ENCODE results near the gene AMY2A. TPM values are rescaled to one million over a fixed set of nuclear protein-coding genes. Genes with fewer than 3 reads are reported as not detected.
"Not testable (repeated sequence)": the region's sequence is repeated elsewhere in the genome, so short reads cannot be mapped to it uniquely, and the experiment has no call there.

AMY2A gene
- total RNA-seq, 4 donors from 2014 or later, result 1.9 TPM; not detected in 3

DNA sequence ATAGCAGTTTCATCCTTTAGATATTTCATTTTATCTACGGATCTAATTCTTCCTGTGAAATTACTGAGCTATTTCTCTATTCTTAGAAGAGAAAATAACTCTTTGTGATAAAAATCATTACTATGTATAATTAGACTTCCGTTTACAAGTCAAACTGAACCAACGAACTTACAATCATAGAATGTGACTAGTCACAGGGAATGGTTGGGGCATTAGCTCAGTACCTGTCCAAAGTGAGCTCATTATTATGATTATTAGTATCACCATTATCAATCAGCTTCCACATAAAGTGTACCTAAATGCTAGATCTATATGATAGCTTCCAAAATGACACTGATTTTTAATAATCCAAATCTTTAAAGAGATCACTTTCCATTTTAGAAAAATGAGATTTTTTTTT, 33.3 kb upstream of the AMY2A start:
- WGBS, 2 donors (ENCODE audit: low coverage in 1 of 2), result 71 to 97% methylated on average over 3 of the region's 3 CpGs
- H3K36me3 ChIP-seq, result peaks cover 0 to 18% of the 10 kb centered on the region in 2 donors
- H3K27ac ChIP-seq, result no peak overlapping the region
- no peak for ATAC-seq
- no peaks in the 10 kb centered on the region for H3K4me1 ChIP-seq
- no peaks in the 10 kb centered on the region for H3K9me3 ChIP-seq
- TF ChIP-seq POLR2AphosphoS5 (IDR thresholded peaks at IDR 0.05) (no peak), POLR2A (IDR thresholded peaks at IDR 0.05) (no peak), CTCF (IDR thresholded peaks at IDR 0.05) (no peak), EP300 (IDR thresholded peaks at IDR 0.05) (no peak)
- no peak overlapping the region for H3K4me3 ChIP-seq
- H3K27me3 ChIP-seq, result no peaks in the 10 kb centered on the region

DNA sequence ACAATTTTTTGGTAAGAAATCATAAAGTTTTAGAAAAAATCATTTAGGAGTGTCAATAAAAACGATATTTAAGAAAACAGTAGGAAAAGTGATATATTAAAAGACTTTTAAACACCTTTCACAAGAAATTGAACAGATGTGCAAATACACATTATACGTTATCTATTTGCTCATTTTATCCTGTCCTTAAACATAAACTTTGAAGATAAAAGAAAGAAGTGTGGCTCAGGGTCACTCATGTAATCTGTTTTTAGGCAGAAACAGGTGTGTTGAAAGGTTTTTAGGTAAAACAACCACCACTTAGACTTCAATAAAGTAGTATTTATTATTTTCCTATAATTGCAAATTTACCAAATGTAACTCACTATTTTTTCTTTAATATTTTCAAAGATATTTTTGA, 32.7 kb upstream of the AMY2A start:
- H3K4me1 ChIP-seq, result no peaks in the 10 kb centered on the region
- WGBS, 2 donors (ENCODE audit: low coverage in 1 of 2), result 71 to 92% methylated on average over 1 to 2 of the region's 2 CpGs
- H3K9me3 ChIP-seq, result no peaks in the 10 kb centered on the region
- no peaks in the 10 kb centered on the region for H3K27me3 ChIP-seq
- H3K4me3 ChIP-seq, result no peak overlapping the region
- H3K27ac ChIP-seq, result no peak overlapping the region
- TF ChIP-seq CTCF (IDR thresholded peaks at IDR 0.05), result no peak
- TF ChIP-seq POLR2A (IDR thresholded peaks at IDR 0.05), result no peak
- ATAC-seq, result no peak
- H3K36me3 ChIP-seq, result peaks cover 0 to 12% of the 10 kb centered on the region in 2 donors

GRCh38 chr1:103602740-103603139, 14.5 kb upstream of the AMY2A start:
- not testable (repeated sequence) for ATAC-seq
- WGBS, 2 donors (ENCODE audit: low coverage in 1 of 2), result no CpG with 5 or more reads among the region's 3 CpGs

GRCh38 chr1:103616362-103616761, 865 bp upstream of the AMY2A start:
- Histone ChIP-seq H3K27me3 (no peaks in the 10 kb centered on the region), H3K4me3 (no peak overlapping the region), H3K9me3 (no peaks in the 10 kb centered on the region), H3K27ac (no peak overlapping the region), H3K4me1 (no peaks in the 10 kb centered on the region), H3K36me3 (no peaks in the 10 kb centered on the region)
- WGBS, 2 donors (ENCODE audit: low coverage in 1 of 2), result 70 to 83% methylated on average over 1 to 2 of the region's 2 CpGs
- TF ChIP-seq EP300 (IDR thresholded peaks at IDR 0.05), result no peak
- ATAC-seq, result no peak

More at GRCh38 chr1:103602740-103603139, 14.5 kb upstream of the AMY2A start:
- H3K27ac ChIP-seq, H3K9me3 ChIP-seq, H3K4me1 ChIP-seq, H3K4me3 ChIP-seq, H3K36me3 ChIP-seq, H3K27me3 ChIP-seq: not testable (repeated sequence)

GRCh38 chr1:103627436-103627835, 10.2 kb downstream of the AMY2A start:
- not testable (repeated sequence) for H3K27ac ChIP-seq, H3K27me3 ChIP-seq, H3K9me3 ChIP-seq, H3K36me3 ChIP-seq, ATAC-seq, H3K4me1 ChIP-seq, H3K4me3 ChIP-seq
- WGBS, 2 donors (ENCODE audit: low coverage in 1 of 2), result 76% methylated on average over 3 of the region's 4 CpGs; no CpG with 5 or more reads in 1 of the 2 donors

DNA sequence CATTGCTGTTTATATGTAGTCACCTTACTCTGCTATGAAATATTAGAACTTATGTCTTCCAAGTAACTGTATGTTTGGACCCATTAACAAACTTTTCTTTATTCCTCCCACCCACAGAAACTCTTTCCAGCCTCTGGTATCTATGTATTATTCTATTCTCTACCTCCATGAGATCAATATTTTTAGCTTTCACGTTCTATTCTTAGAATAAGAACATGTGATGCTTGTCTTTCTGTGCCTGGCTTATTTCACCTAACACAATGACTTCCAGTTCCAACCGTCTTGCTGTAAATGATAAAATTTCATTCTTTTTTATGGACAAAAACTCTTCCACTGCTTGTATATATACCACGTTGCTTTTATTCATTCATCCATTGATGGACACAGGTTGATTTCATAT, 24.0 kb downstream of the AMY2A start:
- H3K27ac ChIP-seq, H3K4me3 ChIP-seq, H3K9me3 ChIP-seq, H3K27me3 ChIP-seq, H3K36me3 ChIP-seq, H3K4me1 ChIP-seq, ATAC-seq: not testable (repeated sequence)
- no CpG with 5 or more reads among the region's 3 CpGs for WGBS, 2 donors (ENCODE audit: low coverage in 1 of 2)

DNA sequence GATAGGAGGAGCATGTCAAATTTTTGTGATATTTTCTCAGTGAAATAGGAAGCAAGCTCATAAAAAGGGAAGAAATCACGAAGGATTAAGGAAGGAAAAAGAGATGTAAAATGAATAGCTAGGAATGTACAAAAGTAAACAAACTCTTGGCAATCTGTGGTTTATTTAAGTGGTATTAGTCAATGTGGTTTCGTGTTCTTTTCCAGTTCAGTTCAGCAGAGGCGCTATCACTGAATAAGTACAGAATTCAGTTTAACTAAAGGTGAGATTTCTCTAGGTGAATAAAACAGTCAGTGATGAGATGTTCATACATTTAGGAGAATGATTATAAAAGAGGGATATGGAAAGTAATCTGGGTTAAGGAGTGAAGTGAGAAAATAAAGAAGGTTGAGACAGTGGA, 26.7 kb downstream of the AMY2A start:
- H3K4me3 ChIP-seq, H3K4me1 ChIP-seq, H3K9me3 ChIP-seq, H3K27me3 ChIP-seq, H3K27ac ChIP-seq, ATAC-seq, H3K36me3 ChIP-seq: not testable (repeated sequence)
- no CpG with 5 or more reads among the region's 3 CpGs for WGBS, 2 donors (ENCODE audit: low coverage in 1 of 2)

- not testable (repeated sequence) for H3K27ac ChIP-seq, H3K9me3 ChIP-seq, H3K36me3 ChIP-seq, H3K27me3 ChIP-seq, H3K4me3 ChIP-seq, H3K4me1 ChIP-seq, ATAC-seq
- no CpG with 5 or more reads among the region's 3 CpGs for WGBS, 2 donors (ENCODE audit: low coverage in 1 of 2)
These were observed 33.1 kb downstream of the AMY2A start for GRCh38 chr1:103650305-103650704.

DNA sequence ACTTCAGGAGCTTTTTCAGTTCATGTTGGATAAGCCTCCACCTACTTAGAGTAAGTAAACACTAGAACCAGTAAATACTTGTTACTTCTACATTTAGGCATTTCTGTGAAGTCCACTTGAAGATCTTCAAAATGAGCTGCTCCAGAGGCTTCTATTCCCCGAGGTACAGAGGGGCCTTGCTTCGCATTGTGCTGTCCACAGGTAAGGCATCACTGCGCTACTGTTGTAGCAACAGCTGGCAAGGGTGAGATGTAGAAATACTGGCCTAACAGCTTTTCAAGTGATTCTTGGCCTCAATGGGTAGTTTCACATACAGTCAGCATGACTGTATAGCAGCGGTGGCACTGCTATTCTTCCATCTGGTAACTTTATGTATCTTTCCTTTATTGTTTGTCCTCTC, 33.7 kb downstream of the AMY2A start:
- H3K9me3 ChIP-seq, H3K4me3 ChIP-seq, H3K27me3 ChIP-seq, H3K36me3 ChIP-seq, ATAC-seq, H3K4me1 ChIP-seq, H3K27ac ChIP-seq: not testable (repeated sequence)
- WGBS, 2 donors (ENCODE audit: low coverage in 1 of 2), result no CpG with 5 or more reads among the region's 4 CpGs

GRCh38 chr1:103654133-103654532, 36.9 kb downstream of the AMY2A start:
- H3K27me3 ChIP-seq, H3K9me3 ChIP-seq, H3K4me1 ChIP-seq, H3K27ac ChIP-seq, H3K4me3 ChIP-seq, ATAC-seq, H3K36me3 ChIP-seq: not testable (repeated sequence)
- no CpG with 5 or more reads among the region's 6 CpGs for WGBS, 2 donors (ENCODE audit: low coverage in 1 of 2)

- H3K4me1 ChIP-seq, H3K27me3 ChIP-seq, H3K27ac ChIP-seq, H3K36me3 ChIP-seq, ATAC-seq, H3K4me3 ChIP-seq, H3K9me3 ChIP-seq: not testable (repeated sequence)
- WGBS, 2 donors (ENCODE audit: low coverage in 1 of 2), result no CpG with 5 or more reads among the region's 5 CpGs
These were observed 38.2 kb downstream of the AMY2A start, which contains the start of gene AMY1A for GRCh38 chr1:103655460-103655859. TSS of gene AMY1A (plus strand) at chr1:103655760. CDS start at chr1:103656331, 571 bp downstream.

Measured in gastroesophageal sphincter (tissue), 4 donors.